GM23338 (cell line): ENCODE results near the gene NPHP4. TPM values are rescaled to one million over a fixed set of nuclear protein-coding genes. Genes with fewer than 3 reads are reported as not detected.

ENCODE experiments used
- ATAC-seq: fragments of 200-7000 bp; cut with Tn5 transposase; 3 replicates; pipeline ENCODE4 v1.9.1; 2020
- DNase-seq: peaks from one replicate; pipeline ENCODE4 v3.0.0-alpha.2; 2015; ENCODE audit warnings: low spot score
- H2AFZ ChIP-seq: fragments of 200-600 bp; sonication (generic); 2 replicates; pipeline ENCODE4 v1.8.0; 2016; ENCODE audit warnings: antibody characterized with exemption, mild to moderate bottlenecking, moderate library complexity
- H3F3A ChIP-seq: fragments of 200-600 bp; sonication (generic); replicated peaks from 2 replicates; pipeline ENCODE4 v1.8.0; 2017; ENCODE audit warnings: antibody characterized with exemption, mixed run types, low read depth
- H3K27ac ChIP-seq: fragments of 200-600 bp; sonication (generic); 2 replicates; pipeline ENCODE4 v1.6.1; 2016; ENCODE audit warnings: low read depth
- H3K27me3 ChIP-seq: fragments of 200-600 bp; sonication (generic); 2 replicates; pipeline ENCODE4 v1.8.0; 2016; ENCODE audit warnings: mild to moderate bottlenecking, mixed run types, moderate library complexity; ENCODE audit not compliant: insufficient read depth
- H3K36me3 ChIP-seq: fragments of 200-600 bp; sonication (generic); 2 replicates; pipeline ENCODE4 v1.8.0; 2016; ENCODE audit warnings: mild to moderate bottlenecking; ENCODE audit not compliant: insufficient read depth
- H3K4me1 ChIP-seq: fragments of 200-600 bp; sonication (generic); 2 replicates; pipeline ENCODE4 v1.8.0; 2016; ENCODE audit warnings: mild to moderate bottlenecking, moderate library complexity; ENCODE audit not compliant: insufficient read depth
- H3K4me2 ChIP-seq: fragments of 200-600 bp; sonication (generic); 2 replicates; pipeline ENCODE4 v1.7.1; 2017; ENCODE audit warnings: mixed run types
- H3K4me3 ChIP-seq: fragments of 200-600 bp; sonication (generic); 2 replicates; pipeline ENCODE4 v1.6.1; 2016; ENCODE audit warnings: mixed run types
- H3K79me2 ChIP-seq: fragments of 200-600 bp; sonication (generic); replicated peaks from 2 replicates; pipeline ENCODE4 v1.8.0; 2017; ENCODE audit warnings: mild to moderate bottlenecking; ENCODE audit not compliant: insufficient read depth
- H3K9me2 ChIP-seq: fragments of 200-600 bp; sonication (generic); 2 replicates; pipeline ENCODE4 v1.8.0; 2017; ENCODE audit not compliant: insufficient read depth
- H4K20me1 ChIP-seq: fragments of 200-600 bp; sonication (generic); replicated peaks from 2 replicates; pipeline ENCODE4 v1.8.0; 2017; ENCODE audit warnings: mild to moderate bottlenecking; ENCODE audit not compliant: insufficient read depth
- H3K27ac Mint-ChIP-seq: 2 replicates; pipeline ENCODE4 v1.8.0; 2020; ENCODE audit warnings: inconsistent platforms, mild to moderate bottlenecking, moderate library complexity, mixed read lengths
- H3K27me3 Mint-ChIP-seq: 3 replicates; pipeline ENCODE4 v1.8.0; 2022; ENCODE audit warnings: low read depth, mild to moderate bottlenecking, moderate library complexity, mixed read lengths, inconsistent platforms; ENCODE audit not compliant: insufficient read depth, poor library complexity
- H3K36me3 Mint-ChIP-seq: 3 replicates; pipeline ENCODE4 v1.8.0; 2021; ENCODE audit warnings: low read depth, mild to moderate bottlenecking, inconsistent platforms, moderate library complexity, mixed read lengths
- H3K4me1 Mint-ChIP-seq: 3 replicates; pipeline ENCODE4 v1.8.0; 2020; ENCODE audit warnings: mild to moderate bottlenecking, inconsistent platforms, mixed read lengths
- H3K4me3 Mint-ChIP-seq: 3 replicates; pipeline ENCODE4 v1.8.0; 2021; ENCODE audit warnings: moderate library complexity, mild to moderate bottlenecking, inconsistent platforms, mixed read lengths
- H3K9me3 Mint-ChIP-seq: 3 replicates; pipeline ENCODE4 v1.8.0; 2020; ENCODE audit warnings: moderate library complexity, mild to moderate bottlenecking, inconsistent platforms, mixed read lengths
- CREB1 ChIP-seq: fragments of 250-450 bp; sonication (Bioruptor Pico); IDR thresholded peaks from 2 replicates; pipeline ENCODE4 v1.5.0; 2020; ENCODE audit warnings: low read depth, mild to moderate bottlenecking, moderate library complexity
- EZH2phosphoT487 ChIP-seq: fragments of 200-600 bp; sonication (generic); IDR thresholded peaks from one replicate; pipeline ENCODE4 v1.8.1; 2018; ENCODE audit warnings: antibody characterized with exemption; ENCODE audit not compliant: unreplicated experiment
- JUNB ChIP-seq: IDR thresholded peaks from one replicate; pipeline ENCODE4 v1.6.1; 2016; ENCODE audit warnings: antibody characterized with exemption; ENCODE audit not compliant: unreplicated experiment
- STAT1 ChIP-seq: IDR thresholded peaks from one replicate; pipeline ENCODE4 v1.6.1; 2016; ENCODE audit warnings: antibody characterized with exemption; ENCODE audit not compliant: unreplicated experiment
- ZNF114 ChIP-seq: fragments of 250-450 bp; sonication (Bioruptor Pico); IDR thresholded peaks from 2 replicates; pipeline ENCODE4 v1.5.0; 2020; ENCODE audit warnings: mild to moderate bottlenecking, moderate library complexity
- ZNF462 ChIP-seq: fragments of 250-450 bp; sonication (Bioruptor Pico); IDR thresholded peaks from 2 replicates; pipeline ENCODE4 v1.5.0; 2020; ENCODE audit warnings: mild to moderate bottlenecking, moderate library complexity
- polyA plus RNA-seq: library from polyadenylated mRNA; unstranded; fragments of >200 nt; fragmentation: Nextera tagmentation; extraction: Ambion mirVana; gene quantifications from 2 replicates; pipeline ENCODE4 v1.2.1, GENCODE V29; 2016
- total RNA-seq: library from RNA; depleted of rRNA; stranded (reverse); fragments of >200 nt; shearing (Covaris generic); gene quantifications from 2 replicates; pipeline ENCODE4 v1.2.3, GENCODE V29; 2014
- TF ChIP-seq, protein P1 (sequence below): IDR thresholded peaks from 2 replicates; pipeline ENCODE4 v1.6.1; 2016; ENCODE audit warnings: antibody characterized with exemption

Gene NPHP4
- total and polyA plus RNA-seq, 2 experiments from 2014 or later, result 2.5 to 12.4 TPM

GRCh38 chr1:6012529-6013318 is 20.5 kb upstream of the NPHP4 start:
- Mint-ChIP-seq H3K27me3 (peaks cover 14% of the 10 kb centered on the region), H3K27ac (no peak overlapping the region), H3K36me3 (no peaks in the 10 kb centered on the region), H3K9me3 (peaks cover 3% of the 10 kb centered on the region; the same call in 1 of the 3 replicates), H3K4me1 (no peaks in the 10 kb centered on the region; the same call in 2 of the 3 replicates), H3K4me3 (no peak overlapping the region)
- Histone ChIP-seq H3F3A (no peaks in the 10 kb centered on the region), H4K20me1 (no peaks in the 10 kb centered on the region), H2AFZ (no peak overlapping the region), H3K4me3 (no peak overlapping the region), H3K36me3 (no peaks in the 10 kb centered on the region), H3K4me1 (no peaks in the 10 kb centered on the region), H3K79me2 (no peaks in the 10 kb centered on the region), H3K27me3 (no peaks in the 10 kb centered on the region), H3K9me2 (no peaks in the 10 kb centered on the region), H3K27ac (no peak overlapping the region), H3K4me2 (no peak overlapping the region)
- DNase-seq, result no peak
- TF ChIP-seq, protein P1, sequence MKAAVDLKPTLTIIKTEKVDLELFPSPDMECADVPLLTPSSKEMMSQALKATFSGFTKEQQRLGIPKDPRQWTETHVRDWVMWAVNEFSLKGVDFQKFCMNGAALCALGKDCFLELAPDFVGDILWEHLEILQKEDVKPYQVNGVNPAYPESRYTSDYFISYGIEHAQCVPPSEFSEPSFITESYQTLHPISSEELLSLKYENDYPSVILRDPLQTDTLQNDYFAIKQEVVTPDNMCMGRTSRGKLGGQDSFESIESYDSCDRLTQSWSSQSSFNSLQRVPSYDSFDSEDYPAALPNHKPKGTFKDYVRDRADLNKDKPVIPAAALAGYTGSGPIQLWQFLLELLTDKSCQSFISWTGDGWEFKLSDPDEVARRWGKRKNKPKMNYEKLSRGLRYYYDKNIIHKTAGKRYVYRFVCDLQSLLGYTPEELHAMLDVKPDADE, result no peak
- no peak for TF ChIP-seq JUNB
- no peak for TF ChIP-seq ZNF462 (CRISPR knock-in tag)
- TF ChIP-seq ZNF114, result no peak
- TF ChIP-seq CREB1 (CRISPR knock-in tag), result no peak
- no peak for TF ChIP-seq EZH2phosphoT487
- TF ChIP-seq STAT1, result no peak
- ATAC-seq, result no peak
